ENCODE data around the gene EPB41L2. TPM values are rescaled to one million over a fixed set of nuclear protein-coding genes. Genes with fewer than 3 reads are reported as not detected.

Gene EPB41L2
- total RNA-seq, 2 donors from 2014 or later: 99.6 to 110 TPM

DNA sequence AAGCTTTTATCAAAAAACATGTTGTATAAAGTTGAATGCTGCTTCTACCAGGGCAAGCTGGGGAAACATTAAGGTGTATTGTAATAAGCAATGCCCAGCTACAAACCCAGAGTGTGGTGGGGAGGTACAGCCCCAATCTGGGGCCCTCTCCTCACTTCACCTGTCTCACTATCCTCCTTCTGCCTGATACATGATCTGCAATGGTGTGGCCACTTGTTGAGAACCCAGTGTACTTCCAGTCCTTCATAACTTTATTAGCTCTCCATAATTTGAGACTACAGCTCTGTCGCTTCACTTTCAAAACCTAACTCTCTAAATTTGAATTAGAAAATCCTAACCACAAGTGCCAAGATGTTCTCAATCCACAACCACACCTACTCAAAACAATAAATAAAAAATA lies 84.9 kb downstream of the EPB41L2 start:
- Histone ChIP-seq H3K4me3 (no peak overlapping the region), H3K27me3 (replicated peaks; ENCODE audit: insufficient read depth) (no peaks in the 10 kb centered on the region), H3K9me3 (no peaks in the 10 kb centered on the region), H3K4me1 (ENCODE audit: control insufficient read depth in 1 of 2, low read depth in 2 of 2) (peaks cover 0 to 5% of the 10 kb centered on the region in 2 donors), H3K36me3 (no peaks in the 10 kb centered on the region), H3K27ac (no peak overlapping the region)
- ATAC-seq (ENCODE audit: insufficient number of reproducible peaks, low FRiP score, low read depth) (no peak), DNase-seq (ENCODE audit: low spot score) (no peak)
- TF ChIP-seq, protein P1, sequence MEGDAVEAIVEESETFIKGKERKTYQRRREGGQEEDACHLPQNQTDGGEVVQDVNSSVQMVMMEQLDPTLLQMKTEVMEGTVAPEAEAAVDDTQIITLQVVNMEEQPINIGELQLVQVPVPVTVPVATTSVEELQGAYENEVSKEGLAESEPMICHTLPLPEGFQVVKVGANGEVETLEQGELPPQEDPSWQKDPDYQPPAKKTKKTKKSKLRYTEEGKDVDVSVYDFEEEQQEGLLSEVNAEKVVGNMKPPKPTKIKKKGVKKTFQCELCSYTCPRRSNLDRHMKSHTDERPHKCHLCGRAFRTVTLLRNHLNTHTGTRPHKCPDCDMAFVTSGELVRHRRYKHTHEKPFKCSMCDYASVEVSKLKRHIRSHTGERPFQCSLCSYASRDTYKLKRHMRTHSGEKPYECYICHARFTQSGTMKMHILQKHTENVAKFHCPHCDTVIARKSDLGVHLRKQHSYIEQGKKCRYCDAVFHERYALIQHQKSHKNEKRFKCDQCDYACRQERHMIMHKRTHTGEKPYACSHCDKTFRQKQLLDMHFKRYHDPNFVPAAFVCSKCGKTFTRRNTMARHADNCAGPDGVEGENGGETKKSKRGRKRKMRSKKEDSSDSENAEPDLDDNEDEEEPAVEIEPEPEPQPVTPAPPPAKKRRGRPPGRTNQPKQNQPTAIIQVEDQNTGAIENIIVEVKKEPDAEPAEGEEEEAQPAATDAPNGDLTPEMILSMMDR (IDR thresholded peaks at IDR 0.05): no peak

DNA sequence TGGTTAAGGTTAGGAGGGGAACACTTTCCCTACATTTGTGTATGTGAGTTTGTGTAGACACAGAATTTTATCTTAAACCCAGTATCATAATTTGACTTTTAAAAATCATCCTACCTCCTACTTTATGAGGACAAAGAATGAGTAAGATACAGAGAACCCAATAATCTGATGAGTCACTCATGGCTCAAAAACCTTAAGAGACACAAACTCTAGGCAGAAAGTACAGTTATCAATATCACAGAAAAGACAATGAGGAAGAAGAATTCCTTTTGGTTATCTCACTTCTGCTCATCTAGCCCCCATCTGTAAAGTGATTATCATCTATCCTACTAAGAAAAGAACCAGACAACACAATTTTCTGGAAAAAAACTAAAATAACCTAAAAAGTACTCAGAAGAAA lies 87.7 kb downstream of the EPB41L2 start:
- DNase-seq (ENCODE audit: low spot score) (no peak), ATAC-seq (ENCODE audit: insufficient number of reproducible peaks, low FRiP score, low read depth) (no peak)
- no peak overlapping the region for H3K4me3 ChIP-seq
- peaks cover 0 to 8% of the 10 kb centered on the region in 2 donors for H3K4me1 ChIP-seq (ENCODE audit: control insufficient read depth in 1 of 2, low read depth in 2 of 2)
- no peaks in the 10 kb centered on the region for H3K36me3 ChIP-seq
- no peak overlapping the region for H3K27ac ChIP-seq
- TF ChIP-seq, protein P1 (IDR thresholded peaks at IDR 0.05): no peak
- H3K27me3 ChIP-seq (replicated peaks; ENCODE audit: insufficient read depth): no peaks in the 10 kb centered on the region
- H3K9me3 ChIP-seq: no peaks in the 10 kb centered on the region

DNA sequence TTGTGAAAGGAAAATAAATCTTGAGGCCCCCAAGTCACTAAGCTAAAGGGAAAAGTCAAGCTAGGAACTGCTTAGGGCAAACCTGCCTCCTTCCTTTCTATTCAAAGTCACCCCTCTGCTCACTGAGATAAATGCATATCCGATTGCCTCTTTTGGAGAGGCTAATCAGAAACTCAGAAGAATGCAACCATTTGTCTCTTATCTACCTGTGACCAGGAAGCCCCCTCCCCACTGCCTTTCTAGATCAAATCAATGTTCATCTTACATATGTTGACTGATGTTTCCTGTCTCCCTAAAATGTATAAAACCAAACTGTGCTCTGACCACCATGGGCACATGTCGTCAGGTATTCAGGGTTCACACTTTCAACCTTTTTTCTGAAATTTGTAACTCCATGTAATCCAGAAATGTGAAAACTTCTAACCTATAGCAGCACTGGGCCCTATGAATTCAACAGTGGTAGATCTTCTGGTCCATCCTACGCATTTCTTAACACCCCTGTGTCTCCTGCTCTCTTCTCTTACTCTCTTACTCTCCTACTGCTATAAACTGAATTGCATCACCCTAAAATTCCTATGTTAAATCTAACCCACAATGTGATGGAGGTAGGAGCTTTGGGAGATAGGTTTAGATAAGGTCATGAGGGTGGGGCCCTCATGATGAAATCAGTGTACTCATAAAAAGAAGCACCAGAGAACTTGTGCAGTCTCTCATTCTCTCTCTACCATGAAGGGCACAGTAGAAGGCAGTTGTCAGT lies 89.3 kb downstream of the EPB41L2 start:
- ATAC-seq (ENCODE audit: insufficient number of reproducible peaks, low FRiP score, low read depth) (no peak), DNase-seq (ENCODE audit: low spot score) (no peak)
- Histone ChIP-seq H3K27ac (no peak overlapping the region), H3K36me3 (no peaks in the 10 kb centered on the region), H3K9me3 (no peaks in the 10 kb centered on the region), H3K4me1 (ENCODE audit: control insufficient read depth in 1 of 2, low read depth in 2 of 2) (peaks cover 0 to 8% of the 10 kb centered on the region in 2 donors), H3K4me3 (no peak overlapping the region), H3K27me3 (replicated peaks; ENCODE audit: insufficient read depth) (no peaks in the 10 kb centered on the region)
- TF ChIP-seq, protein P1 (IDR thresholded peaks at IDR 0.05): no peak

DNA sequence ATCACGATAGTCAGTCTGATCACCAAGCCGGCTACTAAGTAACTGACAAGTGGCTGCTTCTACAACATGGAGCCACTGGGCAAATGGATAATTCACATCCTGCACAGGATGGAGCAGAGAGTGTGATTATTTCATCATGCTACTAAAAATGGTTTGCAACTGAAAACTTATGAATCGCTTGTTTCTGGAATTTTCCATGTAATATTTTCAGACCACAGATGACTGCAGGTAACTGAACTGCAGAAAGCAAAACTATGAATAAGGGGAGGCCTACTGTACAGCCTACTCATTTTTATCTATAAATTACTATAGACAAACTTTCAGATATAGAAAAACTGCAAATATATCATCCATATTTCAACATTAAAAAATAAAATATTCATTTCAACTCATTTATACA lies 91.5 kb downstream of the EPB41L2 start:
- ATAC-seq (ENCODE audit: insufficient number of reproducible peaks, low FRiP score, low read depth) (no peak), DNase-seq (ENCODE audit: low spot score) (no peak)
- TF ChIP-seq, protein P1 (IDR thresholded peaks at IDR 0.05): no peak
- Histone ChIP-seq H3K9me3 (no peaks in the 10 kb centered on the region), H3K36me3 (no peaks in the 10 kb centered on the region), H3K4me1 (ENCODE audit: control insufficient read depth in 1 of 2, low read depth in 2 of 2) (peaks cover 16 to 29% of the 10 kb centered on the region in 2 donors), H3K27me3 (replicated peaks; ENCODE audit: insufficient read depth) (no peaks in the 10 kb centered on the region), H3K4me3 (no peak overlapping the region), H3K27ac (no peak overlapping the region)

DNA sequence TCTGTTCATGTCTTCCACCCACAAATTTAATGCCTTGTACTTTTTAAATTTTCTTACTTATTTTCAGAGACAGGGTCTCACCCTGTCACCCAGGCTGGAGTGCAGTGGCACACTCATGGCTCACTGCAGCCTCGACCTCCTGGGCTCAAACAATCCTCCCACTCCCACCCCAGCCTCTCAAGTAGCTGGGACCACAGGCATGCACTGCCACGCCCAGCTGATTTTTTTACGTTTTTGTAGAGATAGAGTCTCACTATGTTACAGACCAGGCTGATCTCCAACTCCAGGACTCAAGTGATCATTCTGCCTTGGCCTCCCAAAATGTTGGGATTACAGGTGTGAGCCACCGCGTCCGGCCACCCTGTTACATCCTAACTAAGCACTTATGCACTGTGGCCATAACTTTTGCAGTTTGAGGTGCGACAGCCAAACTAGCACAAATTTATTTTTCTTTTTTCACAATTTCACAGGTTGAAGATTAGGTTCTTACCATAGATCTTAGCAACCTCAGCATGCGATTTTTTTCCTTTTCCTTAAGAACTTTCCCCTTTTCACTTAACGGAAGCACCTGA lies 92.1 kb downstream of the EPB41L2 start:
- TF ChIP-seq, protein P1 (IDR thresholded peaks at IDR 0.05): no peak
- no peaks in the 10 kb centered on the region for H3K27me3 ChIP-seq (replicated peaks; ENCODE audit: insufficient read depth)
- no peaks in the 10 kb centered on the region for H3K36me3 ChIP-seq
- no peaks in the 10 kb centered on the region for H3K9me3 ChIP-seq
- peaks cover 21 to 34% of the 10 kb centered on the region in 2 donors for H3K4me1 ChIP-seq (ENCODE audit: control insufficient read depth in 1 of 2, low read depth in 2 of 2)
- no peak for DNase-seq (ENCODE audit: low spot score)
- no peak for ATAC-seq (ENCODE audit: insufficient number of reproducible peaks, low FRiP score, low read depth)
- H3K4me3 ChIP-seq: no peak overlapping the region
- H3K27ac ChIP-seq: peak overlapping the region in 1 of 2 donors; percentile 61
